Tibial artery (tissue), 4 donors: ENCODE results near the gene PEX7.
A peak's percentile ranks its signal among the peaks of the same experiment; 100 is the strongest.
"Not testable (repeated sequence)": the region's sequence is repeated elsewhere in the genome, so short reads cannot be mapped to it uniquely, and the experiment has no call there.

Experiments
- DNase-seq, 2 donors: peaks; one replicate each; pipeline ENCODE4 v3.0.0-alpha.2; 2019
- H3K27ac ChIP-seq, 2 donors: fragments of 200-600 bp; sonication (generic) in 1 of 2; 1 replicate in 1 of 2; 2 replicates in 1 of 2; pipeline ENCODE4 v1.5.1; 2018 to 2019; ENCODE audit warnings: mild to moderate bottlenecking in 1 of 2
- H3K27me3 ChIP-seq, 2 donors: fragments of 200-600 bp; sonication (generic) in 1 of 2; one replicate each; pipeline versions ENCODE4 v1.5.1 to v1.6.0; 2016 to 2019
- H3K36me3 ChIP-seq, 3 donors: fragments of 200-600 bp; sonication (generic) in 2 of 3; one replicate each; pipeline ENCODE4 v1.5.1; 2016 to 2019; ENCODE audit warnings: mild to moderate bottlenecking in 2 of 3
- H3K4me1 ChIP-seq, 4 donors: fragments of 200-600 bp; sonication (generic) in 2 of 4; 1 replicate in 3 of 4; 2 replicates in 1 of 4; pipeline ENCODE4 v1.5.1; 2016 to 2019
- H3K4me3 ChIP-seq, 2 donors: fragments of 200-600 bp; sonication (generic) in 1 of 2; 1 replicate in 1 of 2; 2 replicates in 1 of 2; pipeline ENCODE4 v1.5.1; 2018 to 2019; ENCODE audit warnings: mild to moderate bottlenecking in 2 of 2
- H3K9me3 ChIP-seq, 3 donors: fragments of 200-600 bp; sonication (generic) in 1 of 3; one replicate each; pipeline ENCODE4 v1.5.1; 2016 to 2019
- CTCF ChIP-seq, 2 experiments: fragments of 200-600 bp in 1 of 2; fragments of 450-650 bp in 1 of 2; IDR thresholded peaks; one replicate each; pipeline ENCODE4 v1.5.1; 2017 to 2019; ENCODE audit warnings: antibody characterized with exemption in 2 of 2, mild to moderate bottlenecking in 1 of 2, moderate library complexity in 1 of 2
- intact Hi-C: fragments of 100-400 bp; cut with DNase I; formaldehyde crosslinking; loops from one replicate; pipeline ENCODE4 v1.15.0; 2023; ENCODE audit warnings: low total_unique reads

Gene PEX7

GRCh38 chr6:136897071-136897470 lies 74.7 kb downstream of the PEX7 start:
- intact Hi-C loops: no loop called here
- Histone ChIP-seq H3K4me1 (no peaks in the 10 kb centered on the region), H3K27ac (no peak overlapping the region), H3K36me3 (peaks cover 13 to 35% (median 26%) of the 10 kb centered on the region in 3 donors), H3K27me3 (no peaks in the 10 kb centered on the region), H3K4me3 (no peak overlapping the region), H3K9me3 (no peaks in the 10 kb centered on the region)
- TF ChIP-seq CTCF (IDR thresholded peaks at IDR 0.05): no peak
- DNase-seq: no peak

GRCh38 chr6:136901212-136901784 lies 78.9 kb downstream of the PEX7 start:
- TF ChIP-seq CTCF (IDR thresholded peaks at IDR 0.05): no peak
- no peak for DNase-seq

GRCh38 chr6:136904477-136904876 lies 82.1 kb downstream of the PEX7 start:
- intact Hi-C loops, H3K9me3 ChIP-seq, H3K27ac ChIP-seq, DNase-seq, H3K4me1 ChIP-seq, H3K4me3 ChIP-seq, H3K27me3 ChIP-seq: not testable (repeated sequence)
- H3K36me3 ChIP-seq: peaks cover 18 to 46% (median 25%) of the 10 kb centered on the region in 3 donors

More at GRCh38 chr6:136901212-136901784, 78.9 kb downstream of the PEX7 start:
- no peaks in the 10 kb centered on the region for H3K4me1 ChIP-seq
- intact Hi-C loops: no loop called here
- H3K9me3 ChIP-seq: no peaks in the 10 kb centered on the region
- no peak overlapping the region for H3K4me3 ChIP-seq
- H3K27me3 ChIP-seq: no peaks in the 10 kb centered on the region
- H3K27ac ChIP-seq: no peak overlapping the region
- H3K36me3 ChIP-seq: peaks cover 18 to 46% (median 35%) of the 10 kb centered on the region in 3 donors

- Histone ChIP-seq H3K27me3 (peaks cover 0 to 12% of the 10 kb centered on the region in 2 donors), H3K4me1 (no peaks in the 10 kb centered on the region), H3K9me3 (no peaks in the 10 kb centered on the region), H3K4me3 (no peak overlapping the region), H3K27ac (no peak overlapping the region), H3K36me3 (peaks cover 17 to 26% (median 18%) of the 10 kb centered on the region in 3 donors)
- intact Hi-C loops: no loop called here
- TF ChIP-seq CTCF (IDR thresholded peaks at IDR 0.05): no peak
- no peak for DNase-seq
These were observed 92.6 kb downstream of the PEX7 start for GRCh38 chr6:136914947-136915346.

- DNase-seq: no peak
- no peak overlapping the region for H3K4me3 ChIP-seq
- TF ChIP-seq CTCF (IDR thresholded peaks at IDR 0.05): no peak
- H3K27me3 ChIP-seq: peaks cover 3 to 48% of the 10 kb centered on the region in 2 donors
- peaks cover 0 to 36% (median 31%) of the 10 kb centered on the region in 4 donors for H3K4me1 ChIP-seq
- peaks cover 8 to 20% (median 18%) of the 10 kb centered on the region in 3 donors for H3K36me3 ChIP-seq
- intact Hi-C loops: no loop called here
- no peak overlapping the region for H3K27ac ChIP-seq
- H3K9me3 ChIP-seq: no peaks in the 10 kb centered on the region
These were observed 96.3 kb downstream of the PEX7 start for GRCh38 chr6:136918706-136919105.

GRCh38 chr6:136920216-136920615 lies 97.8 kb downstream of the PEX7 start:
- Histone ChIP-seq H3K27ac (no peak overlapping the region), H3K9me3 (no peaks in the 10 kb centered on the region), H3K4me3 (peak overlapping the region in 1 of 2 donors; percentile 56), H3K27me3 (peaks cover 3 to 54% of the 10 kb centered on the region in 2 donors), H3K4me1 (peaks cover 0 to 38% (median 31%) of the 10 kb centered on the region in 4 donors), H3K36me3 (peaks cover 0 to 10% (median 9%) of the 10 kb centered on the region in 3 donors)
- intact Hi-C loops: no loop called here
- DNase-seq: no peak
- TF ChIP-seq CTCF (IDR thresholded peaks at IDR 0.05): no peak
